Spleen (tissue), 11 donors: ENCODE data around the gene DECR2. TPM values are rescaled to one million over a fixed set of nuclear protein-coding genes. Genes with fewer than 3 reads are reported as not detected.

ENCODE experiments used
- DNase-seq: peaks from one replicate; pipeline ENCODE4 v3.0.0-alpha.2; 2020
- H3K27ac ChIP-seq, 8 donors: fragments of 200-600 bp; sonication (generic) in 7 of 8; 1 replicate in 4 of 8; 2 replicates in 4 of 8; pipeline versions ENCODE4 v1.5.0 to v1.8.0; 2016 to 2021; ENCODE audit warnings: inconsistent platforms in 4 of 8, mild to moderate bottlenecking in 4 of 8, moderate library complexity in 1 of 8
- H3K27me3 ChIP-seq, 7 donors: fragments of 200-600 bp; sonication (generic) in 6 of 7; replicated peaks in 1 of 7; 1 replicate in 4 of 7; 2 replicates in 3 of 7; pipeline versions ENCODE4 v1.5.0 to v1.8.0; 2016 to 2021; ENCODE audit warnings: inconsistent platforms in 3 of 7, mild to moderate bottlenecking in 1 of 7
- H3K36me3 ChIP-seq, 6 donors: fragments of 200-600 bp; sonication (generic) in 5 of 6; 1 replicate in 4 of 6; 2 replicates in 2 of 6; pipeline versions ENCODE4 v1.5.0 to v1.8.0; 2016 to 2021; ENCODE audit warnings: inconsistent platforms in 2 of 6
- H3K4me1 ChIP-seq, 6 donors: fragments of 200-600 bp; sonication (generic) in 5 of 6; 1 replicate in 3 of 6; 2 replicates in 3 of 6; pipeline versions ENCODE4 v1.5.0 to v1.8.0; 2016 to 2021; ENCODE audit warnings: inconsistent platforms in 3 of 6
- H3K4me3 ChIP-seq, 8 donors: fragments of 200-600 bp; sonication (generic) in 7 of 8; 1 replicate in 4 of 8; 2 replicates in 4 of 8; pipeline versions ENCODE4 v1.5.0 to v1.8.0; 2016 to 2021; ENCODE audit warnings: inconsistent platforms in 4 of 8, mild to moderate bottlenecking in 4 of 8, moderate library complexity in 2 of 8
- H3K9me3 ChIP-seq, 8 donors: fragments of 200-600 bp; sonication (generic) in 7 of 8; 1 replicate in 4 of 8; 2 replicates in 4 of 8; pipeline versions ENCODE4 v1.5.0 to v1.8.0; 2016 to 2021; ENCODE audit warnings: inconsistent platforms in 4 of 8
- POLR2A ChIP-seq, 3 donors: fragments of 450-650 bp; IDR thresholded peaks; one replicate each; pipeline ENCODE4 v1.5.1; 2017; ENCODE audit warnings: antibody characterized with exemption in 3 of 3, mild to moderate bottlenecking in 1 of 3
- POLR2AphosphoS5 ChIP-seq, 3 donors: sonication (generic); formaldehyde crosslinking; IDR thresholded peaks; one replicate each; pipeline ENCODE4 v1.5.1; 2017; ENCODE audit warnings: antibody characterized with exemption in 3 of 3
- WGBS, 5 donors: extraction: QIAGEN DNeasy Blood & Tissue Kit in 3 of 5; methylation state at CpG; one replicate each; pipeline versions ENCODE4 v1.1.5 to v1.1.7; 2013 to 2018; 5-methylcytosine and 5-hydroxymethylcytosine counted together
- intact Hi-C: fragments of 100-400 bp; cut with DNase I; formaldehyde crosslinking; loops from one replicate; pipeline ENCODE4 v1.15.0; 2023; ENCODE audit warnings: low total_unique reads
- polyA plus RNA-seq, 3 donors: library from polyadenylated mRNA; stranded (reverse); fragments of 200-250 nt; gene quantifications; one replicate each; pipeline ENCODE4 v1.2.1, GENCODE V29; 2013
- total RNA-seq, 7 donors: library from RNA; depleted of rRNA in 3 of 7; stranded (reverse); fragments of >200 nt in 3 of 7; fragmentation: NEBNext Ultra II Directional in 4 of 7; extraction: Animal tissue kit (Norgen Biotek cat#: 25700) in 4 of 7; gene quantifications; one replicate each; pipeline versions ENCODE4 v1.1.0 to v1.2.1, GENCODE V29; 2016 to 2021
- TF ChIP-seq, protein P1 (sequence below), 11 experiments: fragments of 200-600 bp in 7 of 11; fragments of 450-650 bp in 4 of 11; sonication (generic) in 4 of 11; IDR thresholded peaks in 8 of 11; conservative IDR thresholded peaks in 3 of 11; 1 replicate in 7 of 11; 2 replicates in 4 of 11; pipeline versions ENCODE4 v1.4.0 to v1.8.0; 2016 to 2021; ENCODE audit warnings: antibody characterized with exemption in 11 of 11, inconsistent platforms in 4 of 11, mild to moderate bottlenecking in 1 of 11
- donor health status: healthy with polysubstance abuse.
- donor health status: DM: no; HTN: no; CAD: no; lungs with moderate emphysema.
- donor health status: DM: no; HTN: no; CAD: no.
- donor health status: Bipolar disorder and iron deficiency.
- donor health status: healthy.
- donor health status: DM: no; HTN: no; CAD: no.
- donor health status: DM: yes; HTN: yes; CAD: no.

Gene DECR2
- total and polyA plus RNA-seq, 10 donors: 8.9 to 19.5 (median 12.0) TPM

DNA sequence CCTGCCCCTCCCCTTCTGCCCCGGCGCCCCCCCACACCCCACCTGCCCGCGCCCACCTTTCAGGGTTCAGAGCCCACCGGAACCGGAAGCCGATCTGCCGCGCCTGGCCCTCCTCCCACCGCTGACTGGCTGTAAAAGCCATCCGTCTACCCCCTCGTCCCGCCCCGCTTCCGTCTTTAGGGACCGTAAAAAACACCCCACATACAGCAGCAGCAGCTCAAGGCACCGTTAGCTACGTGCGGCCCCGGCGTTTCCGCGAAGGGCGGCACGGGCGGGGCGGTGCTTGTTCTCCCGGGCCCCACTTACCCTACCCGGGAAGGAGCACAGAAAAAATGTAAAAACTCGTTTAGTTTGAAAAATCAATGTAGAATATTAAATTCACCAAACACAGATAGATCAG lies 31.2 kb upstream of the DECR2 start, which contains the start of gene MRPL28:
MRPL28 (minus strand) TSS at position 96 of the 400 bp plus-strand sequence. CDS start 320 bp downstream, outside the sequence.
- no peaks in the 10 kb centered on the region for H3K27me3 ChIP-seq
- WGBS, 5 donors: 0 to 1% (median 1%) methylated on average over 20 to 30 of the region's 30 CpGs
- peak; percentile 97 for DNase-seq
- H3K36me3 ChIP-seq: peaks cover 0 to 83% (median 69%) of the 10 kb centered on the region in 6 donors
- peak within 1 kb of the TSS; percentile 15 to 71 (median 34) for H3K4me3 ChIP-seq
- intact Hi-C loops: no loop called here
- peak within 1 kb of the TSS; percentile 61 to 85 (median 76) for H3K27ac ChIP-seq
- no peaks in the 10 kb centered on the region for H3K9me3 ChIP-seq
- H3K4me1 ChIP-seq: peaks cover 9 to 32% (median 25%) of the 10 kb centered on the region in 6 donors
- TF ChIP-seq POLR2A (IDR thresholded peaks at IDR 0.05) (peak in 1 of 3 donors; percentile 74), POLR2AphosphoS5 (IDR thresholded peaks at IDR 0.05) (peak; percentile 87 to 91 (median 88))
- TF ChIP-seq, protein P1, sequence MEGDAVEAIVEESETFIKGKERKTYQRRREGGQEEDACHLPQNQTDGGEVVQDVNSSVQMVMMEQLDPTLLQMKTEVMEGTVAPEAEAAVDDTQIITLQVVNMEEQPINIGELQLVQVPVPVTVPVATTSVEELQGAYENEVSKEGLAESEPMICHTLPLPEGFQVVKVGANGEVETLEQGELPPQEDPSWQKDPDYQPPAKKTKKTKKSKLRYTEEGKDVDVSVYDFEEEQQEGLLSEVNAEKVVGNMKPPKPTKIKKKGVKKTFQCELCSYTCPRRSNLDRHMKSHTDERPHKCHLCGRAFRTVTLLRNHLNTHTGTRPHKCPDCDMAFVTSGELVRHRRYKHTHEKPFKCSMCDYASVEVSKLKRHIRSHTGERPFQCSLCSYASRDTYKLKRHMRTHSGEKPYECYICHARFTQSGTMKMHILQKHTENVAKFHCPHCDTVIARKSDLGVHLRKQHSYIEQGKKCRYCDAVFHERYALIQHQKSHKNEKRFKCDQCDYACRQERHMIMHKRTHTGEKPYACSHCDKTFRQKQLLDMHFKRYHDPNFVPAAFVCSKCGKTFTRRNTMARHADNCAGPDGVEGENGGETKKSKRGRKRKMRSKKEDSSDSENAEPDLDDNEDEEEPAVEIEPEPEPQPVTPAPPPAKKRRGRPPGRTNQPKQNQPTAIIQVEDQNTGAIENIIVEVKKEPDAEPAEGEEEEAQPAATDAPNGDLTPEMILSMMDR (IDR thresholded peaks at IDR 0.05 in 8 of 11, conservative IDR thresholded peaks at IDR 0.05 in 3 of 11): no peak

DNA sequence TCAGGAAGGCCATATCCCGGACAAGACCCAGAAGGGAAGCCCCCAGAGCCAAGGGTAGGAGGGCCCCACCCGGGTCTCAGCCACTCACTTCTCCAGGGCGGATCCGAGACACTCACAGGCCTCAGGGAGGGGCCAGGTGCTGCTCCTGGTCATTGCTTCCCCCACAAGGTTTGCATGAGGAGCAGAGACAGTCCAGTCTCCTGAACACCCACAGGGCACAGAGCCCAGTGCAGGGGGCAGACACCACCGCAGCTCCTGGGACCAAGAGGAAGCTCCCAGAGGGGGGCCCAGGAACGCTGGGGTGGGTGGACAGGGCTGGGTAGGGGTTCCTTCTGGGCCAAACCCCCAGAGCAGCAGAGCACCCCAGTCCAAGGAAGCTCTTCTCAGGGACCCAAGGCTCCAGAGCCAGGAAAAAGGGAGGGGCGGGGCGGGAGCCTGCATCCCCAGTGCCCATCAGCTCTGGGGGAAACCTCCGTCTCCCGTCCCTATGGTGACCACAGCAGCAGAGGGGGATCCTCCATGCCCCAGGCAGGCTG lies 30.6 kb upstream of the DECR2 start:
- H3K4me3 ChIP-seq: peak overlapping the region in 4 of 8 donors; percentile 47 to 71 (median 54)
- intact Hi-C loops: no loop called here
- 35 to 67% (median 57%) methylated on average over 7 to 10 of the region's 10 CpGs for WGBS, 5 donors

DNA sequence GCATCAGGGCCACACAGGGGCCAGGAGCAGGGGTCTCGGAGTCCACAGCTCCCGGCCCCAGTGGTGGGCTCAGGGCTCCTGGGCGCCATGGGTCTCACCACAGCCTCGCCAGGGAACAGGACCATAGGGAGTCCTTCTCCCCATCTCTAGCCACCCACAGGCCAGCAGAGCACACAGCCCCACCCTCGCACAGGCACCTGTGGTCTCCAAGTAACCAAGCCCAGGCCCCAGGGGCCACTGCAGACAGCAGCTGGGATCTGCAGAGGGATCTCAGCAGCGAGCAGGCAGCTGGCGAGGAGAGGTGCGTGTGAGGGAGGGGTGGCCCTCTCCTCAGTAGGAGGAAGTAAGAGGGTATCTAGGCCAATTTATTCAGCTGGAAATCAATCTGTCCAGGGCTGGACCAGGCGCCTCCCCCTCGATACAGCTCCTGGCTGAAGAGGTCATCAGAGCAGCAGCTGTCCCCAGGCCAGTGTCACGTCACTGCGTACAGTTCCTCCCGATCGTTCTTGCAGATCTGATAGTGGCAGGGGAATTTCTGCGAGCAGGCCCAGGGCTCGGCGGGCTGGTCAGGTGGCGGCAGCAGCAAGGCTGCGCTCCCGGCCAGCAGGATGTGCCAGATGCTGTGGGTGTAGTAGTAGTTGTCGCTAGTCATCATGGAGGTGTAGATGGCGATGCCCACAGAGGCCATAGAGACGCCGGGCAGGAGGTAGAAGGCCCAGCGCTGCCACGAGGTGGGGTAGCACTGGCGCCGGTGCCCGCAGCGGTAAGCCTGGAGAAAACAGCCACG lies 30.0 kb upstream of the DECR2 start:
- Histone ChIP-seq H3K4me3 (no peak overlapping the region), H3K4me1 (peaks cover 9 to 32% (median 25%) of the 10 kb centered on the region in 6 donors), H3K27ac (peak overlapping the region in 4 of 8 donors; percentile 75 to 85 (median 84)), H3K36me3 (peaks cover 0 to 87% (median 74%) of the 10 kb centered on the region in 6 donors), H3K9me3 (no peaks in the 10 kb centered on the region), H3K27me3 (no peaks in the 10 kb centered on the region)
- peak; percentile 80 for DNase-seq
- intact Hi-C loops: no loop called here
- TF ChIP-seq, protein P1 (IDR thresholded peaks at IDR 0.05 in 8 of 11, conservative IDR thresholded peaks at IDR 0.05 in 3 of 11): no peak
- TF ChIP-seq POLR2AphosphoS5 (IDR thresholded peaks at IDR 0.05): peak in 1 of 3 donors; percentile 29
- 84 to 95% (median 90%) methylated on average over 24 to 31 of the region's 31 CpGs for WGBS, 5 donors

More for the DNA sequence above, 30.6 kb upstream of the DECR2 start:
- Histone ChIP-seq H3K36me3 (peaks cover 0 to 87% (median 73%) of the 10 kb centered on the region in 6 donors), H3K4me1 (peaks cover 9 to 32% (median 25%) of the 10 kb centered on the region in 6 donors), H3K27ac (peak overlapping the region; percentile 61 to 85 (median 76)), H3K9me3 (no peaks in the 10 kb centered on the region), H3K27me3 (no peaks in the 10 kb centered on the region)
- TF ChIP-seq POLR2AphosphoS5 (IDR thresholded peaks at IDR 0.05): no peak
- TF ChIP-seq, protein P1 (IDR thresholded peaks at IDR 0.05 in 8 of 11, conservative IDR thresholded peaks at IDR 0.05 in 3 of 11): no peak
- TF ChIP-seq POLR2A (IDR thresholded peaks at IDR 0.05): no peak
- DNase-seq: peak; percentile 82
